ENCODE measurements around the gene GPHN. TPM values are rescaled to one million over a fixed set of nuclear protein-coding genes. Genes with fewer than 3 reads are reported as not detected.
"Not testable (repeated sequence)": the region's sequence is repeated elsewhere in the genome, so short reads cannot be mapped to it uniquely, and the experiment has no call there.

Gene GPHN
- total RNA-seq, 1 experiment from 2014 or later = 13.4 TPM

DNA sequence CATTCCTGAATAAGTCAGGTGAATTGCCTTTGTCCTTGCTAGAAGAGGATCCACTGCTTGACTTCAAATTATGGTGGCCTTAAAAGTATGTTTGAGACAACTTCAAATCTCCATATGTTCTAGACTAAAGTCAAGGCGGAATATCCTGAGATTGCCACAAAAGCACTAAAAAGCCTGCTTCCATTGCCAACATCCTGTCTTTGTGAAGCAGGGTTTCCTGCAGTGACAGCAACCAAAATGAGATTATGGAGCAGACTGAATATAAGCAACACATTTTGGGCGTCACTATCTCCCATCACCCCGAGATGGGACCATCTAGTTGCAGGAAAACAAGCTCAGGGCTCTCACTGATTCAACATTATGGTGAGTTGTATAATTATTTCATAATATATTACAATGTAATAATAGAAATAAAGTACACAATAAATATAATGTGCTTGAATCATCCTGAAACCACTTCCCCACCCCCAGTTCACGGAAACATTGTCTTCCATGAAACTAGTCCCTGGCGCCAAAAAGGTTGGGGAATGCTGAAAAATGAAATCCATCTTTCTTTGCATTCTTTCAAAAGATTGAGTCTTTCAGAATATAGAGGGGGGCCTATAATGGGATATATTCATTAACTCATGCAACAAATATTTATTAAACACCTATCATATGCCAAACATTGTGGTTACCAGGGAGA lies 143.7 kb downstream of the GPHN start:
- DNase-seq (ENCODE audit: low read depth) = no peak

DNA sequence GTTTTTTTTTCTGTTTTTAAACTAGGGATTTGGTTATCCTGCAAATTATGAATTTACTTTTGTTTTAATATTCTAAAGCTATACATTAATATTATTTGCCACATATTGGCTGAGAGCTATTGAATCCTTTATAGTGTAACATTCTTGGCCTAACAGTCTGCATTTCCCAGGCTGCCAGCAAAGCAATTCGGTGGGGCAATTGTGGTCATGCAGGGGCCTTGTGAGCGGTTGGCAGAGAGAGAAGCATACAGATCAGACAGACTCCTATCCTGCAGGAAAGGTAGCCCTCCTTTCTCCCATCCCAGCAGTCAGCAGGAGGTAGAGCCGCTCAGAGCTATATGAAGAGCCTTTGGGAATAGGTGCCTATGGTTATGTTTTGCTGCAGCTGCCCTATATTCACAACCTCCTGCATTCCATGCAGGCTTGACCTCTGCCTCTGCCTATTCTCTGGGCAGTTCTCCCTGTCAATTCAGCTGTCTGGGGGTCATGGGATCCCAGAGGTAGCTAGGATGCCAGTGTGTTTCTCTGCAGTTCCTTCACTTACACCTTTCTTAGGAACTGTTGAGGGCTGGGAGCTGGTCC lies 144.7 kb downstream of the GPHN start:
- DNase-seq (ENCODE audit: low read depth) = no peak

DNA sequence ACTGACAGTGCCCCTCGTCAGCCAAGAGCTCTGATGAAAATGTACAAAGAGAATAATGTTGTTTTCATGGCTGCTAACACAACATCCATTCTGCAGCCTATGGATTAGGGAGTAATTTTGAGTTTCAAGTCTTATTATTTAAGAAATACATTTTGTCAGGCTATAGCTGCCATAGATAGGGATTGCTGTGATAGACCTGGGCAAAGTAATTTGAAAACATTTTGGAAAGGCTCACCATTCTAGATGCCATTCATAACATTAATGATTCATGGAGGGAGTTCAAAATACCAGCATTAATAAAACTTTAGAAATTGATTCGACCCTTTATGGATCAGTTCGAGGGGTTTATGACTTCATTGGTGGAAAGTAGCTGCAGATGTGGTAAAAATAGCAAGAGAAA lies 149.8 kb downstream of the GPHN start:
- no peak for DNase-seq (ENCODE audit: low read depth)

DNA sequence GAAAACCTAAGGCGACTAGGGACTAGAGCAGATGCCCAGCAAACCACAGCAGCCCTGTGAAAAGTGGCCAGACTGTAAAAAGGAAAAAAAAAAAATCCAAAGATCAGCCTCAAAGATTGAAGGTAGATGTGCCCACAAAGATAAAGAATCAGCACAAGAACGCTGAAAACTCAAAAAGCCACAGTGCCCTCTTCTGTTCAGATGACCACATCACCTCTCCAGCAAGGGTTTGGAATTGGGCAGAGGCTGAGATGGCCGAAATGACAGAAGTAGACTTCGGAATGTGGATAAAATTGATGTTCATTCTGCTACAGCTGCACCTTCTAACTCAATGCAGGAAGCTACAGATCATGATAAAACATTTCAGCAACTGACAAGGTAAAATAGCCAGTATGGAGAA lies 154.4 kb downstream of the GPHN start:
- peak; percentile 29 for DNase-seq (ENCODE audit: low read depth)

DNA sequence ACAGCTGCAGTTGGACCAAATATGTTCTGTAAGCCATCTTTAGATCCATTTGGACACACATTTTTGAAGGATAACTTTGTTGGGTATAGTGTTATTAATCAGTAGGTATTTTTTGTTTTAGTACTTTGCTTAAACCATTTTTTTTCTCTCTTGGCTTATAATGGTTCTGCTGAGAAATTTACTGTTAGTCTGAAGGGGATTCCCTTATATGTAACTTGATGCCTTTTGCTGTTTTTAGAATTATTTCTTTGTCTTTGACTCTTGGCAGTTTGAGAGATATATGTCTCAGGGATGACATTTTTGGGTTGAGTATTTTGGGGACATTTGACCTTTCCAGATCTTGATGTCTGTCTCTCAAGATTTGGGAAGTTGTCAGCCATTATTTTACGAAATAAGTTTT lies 169.8 kb downstream of the GPHN start:
- no peak for DNase-seq (ENCODE audit: low read depth)

DNA sequence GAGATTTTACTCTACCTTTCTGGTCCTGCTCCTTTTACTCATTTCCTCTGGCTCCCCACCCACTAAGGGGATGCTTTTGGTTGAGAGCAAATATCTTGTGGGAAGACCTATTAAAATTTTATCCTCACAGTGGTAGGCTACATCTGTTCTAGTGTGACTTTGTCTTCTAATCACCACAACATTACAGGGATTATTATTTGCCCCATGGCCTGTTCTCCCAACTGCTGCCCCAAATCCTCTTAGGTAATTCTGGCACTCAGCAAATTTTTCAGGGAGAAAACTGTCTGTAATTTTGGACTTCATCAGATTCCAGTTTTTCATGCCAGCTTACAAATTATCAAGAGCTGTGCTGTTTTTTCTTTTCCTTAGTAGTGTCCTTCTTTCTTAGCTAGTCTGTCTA lies 172.3 kb downstream of the GPHN start:
- DNase-seq (ENCODE audit: low read depth) = no peak

DNA sequence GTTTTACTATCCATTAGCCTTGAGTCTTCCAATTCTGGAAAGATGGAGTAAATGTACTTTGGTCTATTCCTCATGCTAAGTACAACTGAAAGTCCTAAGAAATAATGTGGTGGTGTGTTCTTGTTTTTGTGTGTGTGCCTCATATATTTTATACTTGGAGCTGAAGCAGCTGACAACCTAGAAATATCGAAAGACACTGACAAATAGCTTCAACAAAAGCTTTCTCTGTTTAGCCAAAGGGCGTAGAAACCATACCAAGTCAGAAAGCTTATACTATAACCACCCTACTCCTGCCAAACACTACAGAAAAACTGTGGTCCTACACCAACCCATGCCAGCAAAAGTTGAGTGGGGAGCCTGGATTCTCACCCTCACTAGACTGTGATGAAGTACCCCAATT lies 188.4 kb downstream of the GPHN start:
- no peak for DNase-seq (ENCODE audit: low read depth)

DNA sequence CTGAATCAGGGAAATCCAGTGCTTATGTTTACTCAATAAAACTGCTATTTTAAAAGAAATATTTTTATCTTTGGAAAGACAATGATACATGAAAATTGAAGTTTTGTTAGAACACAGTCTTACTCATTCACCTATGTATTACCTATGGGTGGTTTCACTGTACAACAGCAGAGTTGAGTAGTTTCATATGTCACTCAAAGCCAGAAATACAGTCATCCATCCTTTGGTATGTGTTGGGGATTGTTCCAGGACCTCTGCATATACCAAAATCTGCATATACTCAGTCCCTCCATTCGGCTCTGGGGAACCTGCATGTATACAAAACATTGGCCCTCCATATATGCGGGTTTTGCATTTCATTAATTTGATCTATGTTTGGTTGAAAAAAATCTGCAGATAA lies 190.6 kb downstream of the GPHN start:
- DNase-seq (ENCODE audit: low read depth) = no peak

DNA sequence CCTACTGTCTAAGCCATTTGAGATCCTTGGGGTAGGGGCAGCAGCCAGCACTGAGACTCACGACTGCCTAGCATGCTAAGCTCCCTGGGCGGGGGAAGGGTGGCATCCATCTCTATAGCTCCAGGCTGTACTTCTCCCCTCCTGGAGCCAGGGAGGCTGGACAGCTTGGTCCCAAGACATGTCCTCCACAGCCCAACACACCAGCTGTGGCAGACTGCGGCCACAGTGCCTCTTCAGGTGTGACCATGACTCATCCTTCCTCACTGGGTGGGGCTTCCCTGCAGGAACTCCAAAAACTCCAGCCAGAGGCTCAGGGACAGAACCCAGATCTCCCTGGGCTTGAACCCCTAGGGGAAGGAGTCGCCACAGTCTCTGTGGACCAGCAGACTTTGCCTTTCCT lies 193.9 kb downstream of the GPHN start:
- DNase-seq (ENCODE audit: low read depth) = no peak

DNA sequence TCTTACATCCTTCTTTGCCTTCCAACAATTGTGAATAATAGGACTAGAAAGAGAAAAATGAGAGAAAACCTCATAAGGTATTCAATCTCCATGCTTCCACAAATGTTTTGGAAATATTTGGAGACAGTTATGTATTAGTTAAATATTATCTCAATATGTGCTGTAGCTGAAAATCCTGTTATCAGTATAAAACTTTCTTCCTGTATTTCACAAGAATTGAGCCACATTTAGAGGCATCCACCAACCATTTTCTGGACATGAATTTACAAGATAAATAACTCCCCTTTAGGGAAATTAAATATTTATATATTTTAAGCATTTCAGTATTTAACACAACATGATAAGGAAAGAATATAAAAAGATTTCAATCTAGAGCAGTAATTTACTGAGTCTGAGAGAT lies 200.3 kb downstream of the GPHN start:
- no peak for DNase-seq (ENCODE audit: low read depth)

DNA sequence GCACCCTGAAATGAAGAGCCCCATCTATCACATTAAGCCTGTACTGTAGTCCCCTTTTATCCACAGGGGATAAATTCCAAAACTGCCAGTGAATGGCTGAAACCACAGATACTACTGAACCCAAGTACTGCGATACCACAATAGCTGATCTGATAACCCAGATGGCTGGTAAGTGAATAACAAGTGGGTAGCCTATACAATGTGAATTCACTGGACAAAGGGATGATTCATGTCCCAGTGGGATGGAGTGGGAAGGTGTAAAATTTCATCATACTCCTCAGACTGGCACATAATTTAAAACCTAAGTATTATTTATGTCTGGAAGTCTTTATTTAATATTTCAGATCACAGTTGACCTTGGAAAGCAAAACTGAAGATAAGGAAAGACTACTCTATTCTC lies 201.3 kb downstream of the GPHN start:
- peak; percentile 67 for DNase-seq (ENCODE audit: low read depth)

DNA sequence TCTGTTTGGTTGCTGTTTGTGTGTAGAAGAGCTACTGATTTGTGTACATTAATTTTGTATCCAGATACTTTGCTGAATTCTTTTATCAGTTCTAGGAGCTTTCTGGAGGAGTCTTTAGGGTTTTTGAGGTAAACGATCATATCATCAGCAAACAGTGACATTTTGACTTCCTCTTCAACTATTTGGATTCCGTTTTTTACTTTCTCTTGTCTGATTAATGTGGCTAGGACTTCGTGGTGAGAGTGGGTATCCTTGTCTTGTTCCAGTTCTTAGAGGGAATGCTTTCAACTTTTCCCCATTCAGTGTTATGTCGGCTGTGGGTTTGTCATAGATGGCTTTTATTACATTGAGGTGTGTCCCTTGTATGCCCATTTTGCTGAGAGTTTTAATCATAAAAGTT lies 206.3 kb downstream of the GPHN start:
- not testable (repeated sequence) for DNase-seq (ENCODE audit: low read depth)

DNA sequence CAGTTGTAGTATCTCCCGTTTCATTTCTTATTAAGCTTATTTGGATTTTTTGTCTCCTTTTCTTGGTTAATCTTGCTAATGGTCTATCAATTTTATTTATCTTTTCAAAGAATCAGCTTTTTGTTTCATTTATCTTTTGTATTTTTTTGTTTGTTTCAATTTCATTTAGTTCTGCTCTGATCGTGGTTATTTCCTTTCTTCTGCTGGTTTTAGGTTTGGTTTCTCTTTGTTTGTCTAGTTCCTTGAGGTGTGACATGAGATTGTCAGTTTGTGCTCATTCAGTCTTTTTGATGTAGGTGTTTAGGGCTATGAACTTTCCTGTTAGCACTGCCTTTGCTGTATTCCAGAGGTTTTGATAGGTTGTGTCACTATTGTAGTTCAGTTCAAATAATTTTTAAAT lies 207.4 kb downstream of the GPHN start:
- not testable (repeated sequence) for DNase-seq (ENCODE audit: low read depth)

DNA sequence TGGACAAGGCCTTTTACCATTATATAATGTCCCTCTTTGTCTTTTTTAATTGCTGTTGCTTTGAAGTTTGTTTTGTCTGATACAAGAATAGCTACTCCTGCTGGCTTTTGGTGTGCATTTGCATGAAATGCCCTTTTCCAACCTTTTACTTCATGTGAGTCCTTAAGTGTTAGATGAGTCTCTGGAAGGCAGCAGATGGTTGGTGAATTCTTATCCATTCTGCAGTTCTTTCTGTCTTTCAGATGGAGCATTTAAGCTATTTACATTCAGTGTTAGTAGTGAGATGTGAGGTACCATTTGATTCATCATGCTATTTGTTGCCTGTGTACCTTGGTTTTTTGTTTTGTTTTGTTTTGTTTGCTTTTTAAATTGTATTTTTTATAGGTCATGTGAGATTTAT lies 208.3 kb downstream of the GPHN start:
- DNase-seq (ENCODE audit: low read depth) = no peak

DNA sequence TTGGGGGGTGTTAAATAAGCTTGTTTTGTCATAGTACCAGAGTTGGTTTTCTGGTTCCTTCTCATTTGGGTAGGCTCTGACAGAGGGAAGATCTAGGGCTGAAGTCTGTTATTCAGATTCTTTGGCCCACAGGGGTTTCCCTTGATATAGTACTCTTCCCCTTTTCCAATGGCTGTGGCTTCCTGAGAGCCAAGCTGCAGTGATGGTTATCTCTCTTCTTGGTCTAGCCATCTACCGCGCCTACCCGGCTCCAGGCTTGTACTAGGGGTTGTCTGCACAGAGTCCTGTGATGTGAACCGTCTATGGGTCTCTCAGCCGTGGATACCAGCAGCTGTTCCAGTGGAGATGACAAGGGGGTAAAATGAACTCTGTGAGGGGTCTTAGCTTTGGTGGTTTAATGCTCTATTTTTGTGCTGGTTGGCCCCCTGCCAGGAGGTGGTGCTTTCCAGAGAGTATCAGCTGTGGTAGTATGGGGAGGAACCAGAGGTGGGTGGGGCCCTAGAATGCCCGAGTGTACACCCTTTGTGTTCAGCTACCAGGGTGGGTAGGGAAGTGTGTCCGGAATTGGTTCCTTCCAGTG lies 209.7 kb downstream of the GPHN start:
- no peak for DNase-seq (ENCODE audit: low read depth)

DNA sequence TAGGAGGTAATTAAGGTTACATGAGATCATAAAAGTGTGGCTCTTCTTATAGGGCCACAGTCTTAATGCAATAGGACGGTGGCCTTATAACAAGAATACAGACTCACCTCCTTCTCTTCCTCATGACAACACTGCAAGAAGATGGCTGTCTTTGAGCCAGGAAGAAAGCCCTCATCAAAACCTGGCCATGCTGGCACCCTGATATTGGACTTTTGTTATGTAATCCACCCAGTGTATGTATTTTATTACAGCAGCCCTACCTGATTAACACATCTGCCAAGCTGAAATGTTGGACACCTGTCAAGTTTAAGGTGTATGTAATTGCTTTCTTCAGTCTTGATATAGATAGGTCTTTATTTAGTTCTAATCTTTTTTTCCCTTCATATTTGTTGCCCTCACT lies 217.0 kb downstream of the GPHN start:
- no peak for DNase-seq (ENCODE audit: low read depth)

DNA sequence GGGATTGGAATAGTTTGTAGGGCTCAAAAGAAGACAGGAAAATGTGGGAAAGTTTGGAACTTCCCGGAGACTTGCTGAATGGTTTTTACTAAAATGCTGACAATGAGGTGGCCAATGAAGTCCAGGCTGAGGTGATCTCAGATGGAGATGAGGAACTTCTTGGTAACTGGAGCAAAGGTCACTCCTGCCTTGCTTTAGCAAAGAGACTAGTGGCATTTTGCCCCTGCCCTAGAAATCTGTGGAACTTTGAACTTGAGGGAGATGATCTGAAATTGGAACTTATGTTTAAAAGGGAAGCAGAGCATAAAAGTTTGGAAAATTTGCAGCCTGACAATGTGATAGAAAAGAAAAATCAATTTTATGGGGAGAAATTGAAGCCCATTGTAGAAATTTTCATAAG lies 223.4 kb downstream of the GPHN start:
- not testable (repeated sequence) for DNase-seq (ENCODE audit: low read depth)

DNA sequence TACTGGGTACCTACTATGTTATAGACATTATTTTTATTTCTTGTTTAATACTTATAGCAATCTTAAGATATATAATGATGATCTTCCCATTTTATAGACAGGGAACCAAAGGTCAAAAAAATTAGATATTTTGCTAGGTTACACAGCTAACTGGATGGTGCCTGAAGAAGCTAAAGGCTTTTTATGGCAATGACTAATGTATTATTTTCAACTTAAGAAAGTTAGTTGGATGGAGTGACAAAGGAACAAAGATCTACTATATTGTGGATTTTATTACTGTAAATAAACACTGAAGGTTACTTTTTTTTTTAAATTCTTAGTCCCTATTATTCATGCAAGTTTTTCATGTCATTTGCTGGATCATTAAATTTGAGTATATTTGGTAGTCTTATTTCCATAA lies 227.9 kb downstream of the GPHN start:
- no peak for DNase-seq (ENCODE audit: low read depth)

DNA sequence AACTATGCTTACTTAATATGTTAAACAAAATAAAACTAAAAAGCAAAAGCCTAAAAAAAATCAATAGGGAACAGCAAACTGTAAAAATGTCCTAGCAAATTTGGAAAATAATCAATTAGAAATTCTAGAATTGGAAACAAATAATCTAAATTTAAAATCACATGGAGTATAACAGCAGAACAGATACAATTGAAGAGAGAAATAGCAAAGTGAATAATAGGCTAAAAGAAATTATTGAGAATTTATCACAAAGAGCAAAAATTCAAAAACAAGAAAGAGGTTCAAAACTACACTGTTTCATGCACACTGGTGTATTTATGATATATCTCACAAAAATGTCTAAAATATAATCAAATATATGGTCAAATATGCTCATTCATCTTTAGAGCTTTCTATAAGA lies 231.9 kb downstream of the GPHN start:
- no peak for DNase-seq (ENCODE audit: low read depth)

DNA sequence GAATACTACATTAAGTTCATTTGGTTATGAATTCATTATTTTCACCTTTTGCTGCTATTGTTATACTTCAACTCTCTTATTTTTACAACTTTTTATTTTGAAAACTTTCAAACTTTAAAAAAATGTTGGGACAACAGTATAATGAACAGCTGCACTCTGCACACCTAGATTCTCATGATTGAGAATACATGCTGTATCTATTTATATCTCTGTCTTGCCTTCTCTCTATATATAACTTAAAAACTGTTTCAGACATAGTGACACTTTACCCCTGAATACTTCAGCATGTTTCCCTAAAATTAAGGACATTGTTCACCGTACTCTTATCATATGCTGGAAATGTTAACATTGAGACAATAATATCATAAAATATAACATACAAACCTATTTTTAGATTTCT lies 237.1 kb downstream of the GPHN start:
- DNase-seq (ENCODE audit: low read depth) = no peak

DNA sequence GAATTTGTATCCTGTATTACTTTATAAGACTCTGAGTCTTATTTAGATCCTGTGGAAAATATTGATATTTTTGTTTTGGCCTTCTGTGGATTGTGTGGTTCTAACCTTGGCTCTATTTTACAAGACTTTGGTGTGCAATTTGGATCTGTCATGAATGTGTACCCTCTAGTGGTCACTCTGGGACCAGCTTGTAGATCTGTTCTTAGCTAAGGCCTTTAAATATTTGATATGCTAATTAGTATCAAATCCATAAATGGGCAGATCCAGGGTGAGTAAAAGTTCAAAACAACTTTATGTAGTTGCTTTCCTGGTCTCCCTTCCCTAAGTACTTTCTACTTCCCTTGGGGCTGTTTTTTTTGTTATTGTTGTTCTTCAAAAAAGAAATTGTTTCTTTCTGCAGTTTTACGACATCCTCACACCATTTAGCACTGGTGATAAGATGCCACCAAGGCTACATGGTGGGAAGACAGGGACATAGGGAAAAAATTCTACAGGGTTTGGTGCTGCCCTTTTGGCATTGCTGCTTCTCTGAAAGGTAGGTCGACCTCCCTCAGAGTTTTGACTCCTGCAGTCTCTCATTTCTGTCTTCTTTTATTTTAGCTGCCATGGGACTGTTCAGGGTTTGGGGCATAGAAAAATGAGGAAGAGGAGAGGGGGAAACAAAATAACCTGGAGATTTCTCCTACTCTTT lies 238.5 kb downstream of the GPHN start:
- DNase-seq (ENCODE audit: low read depth) = peak; percentile 39

DNA sequence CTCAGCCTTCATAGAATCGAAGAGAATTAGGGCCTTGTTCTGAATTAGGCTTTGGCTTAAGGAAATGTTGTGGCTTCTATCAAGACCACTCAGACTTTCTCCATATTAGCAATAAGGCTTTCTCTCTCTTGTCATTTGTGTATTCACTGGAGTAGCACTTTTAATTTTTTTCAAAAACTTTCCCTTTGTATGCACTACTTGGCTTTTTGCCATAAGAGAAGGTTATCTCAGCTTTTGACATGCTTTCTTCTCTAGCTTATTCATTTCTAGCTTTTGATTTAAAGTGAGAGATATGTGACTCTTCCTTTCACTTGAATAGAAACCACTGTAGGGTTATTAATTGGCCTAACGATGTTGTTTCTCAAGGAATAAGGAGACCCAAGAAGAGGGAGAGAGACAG lies 244.2 kb downstream of the GPHN start:
- no peak for DNase-seq (ENCODE audit: low read depth)

Measured in HT1080 (cell line).